B cell (primary cell): ENCODE results near the gene LIG4. TPM values are rescaled to one million over a fixed set of nuclear protein-coding genes. Genes with fewer than 3 reads are reported as not detected.

Experiments
- ATAC-seq: fragments of 200-7000 bp; cut with Tn5 transposase; one replicate; pipeline ENCODE4 v1.10.0; 2021; ENCODE audit warnings: low read depth, mild to moderate bottlenecking, moderate number of reproducible peaks, moderate library complexity
- CTCF ChIA-PET: fragments of 350-600 bp; sonication (Branson Sonifier 250); formaldehyde crosslinking; loops from one replicate; lab custom pipeline; 2021; ENCODE audit warnings: antibody characterized with exemption, inconsistent platforms; lab: Charles Lee
- POLR2A ChIA-PET: fragments of 350-600 bp; sonication (Branson Sonifier 250); formaldehyde crosslinking; loops from one replicate; lab custom pipeline; 2021; ENCODE audit warnings: antibody characterized with exemption; lab: Charles Lee
- DNase-seq: peaks from one replicate; pipeline ENCODE4 v3.0.0; 2013
- H2AFZ ChIP-seq: 2 replicates; pipeline ENCODE4 v1.6.1; 2012; ENCODE audit warnings: mild to moderate bottlenecking, low read depth, low read length; ENCODE audit not compliant: insufficient read depth, poor library complexity, severe bottlenecking
- H3K27ac ChIP-seq, 2 donors: 1 replicate in 1 of 2; 2 replicates in 1 of 2; pipeline ENCODE4 v1.5.1; 2012 to 2013; ENCODE audit warnings: low read length in 2 of 2, mild to moderate bottlenecking in 2 of 2, moderate library complexity in 1 of 2
- H3K27me3 ChIP-seq, 4 experiments: fragments of 200-600 bp in 1 of 4; sonication (generic) in 1 of 4; replicated peaks in 1 of 4; 1 replicate in 2 of 4; 2 replicates in 2 of 4; pipeline versions ENCODE4 v1.6.1 to v1.7.0; 2013 to 2016; ENCODE audit warnings: low read length in 3 of 4, mild to moderate bottlenecking in 2 of 4, mixed read lengths in 1 of 4, moderate library complexity in 1 of 4; ENCODE audit not compliant: insufficient read depth in 4 of 4, control insufficient read depth in 3 of 4; ENCODE audit errors: control extremely low read depth in 1 of 4
- H3K36me3 ChIP-seq, 2 experiments: replicated peaks in 1 of 2; 1 replicate in 1 of 2; 2 replicates in 1 of 2; pipeline versions ENCODE4 v1.6.1 to v1.7.1; 2013; ENCODE audit warnings: low read length in 1 of 2; ENCODE audit not compliant: insufficient read depth in 2 of 2, control insufficient read depth in 1 of 2; ENCODE audit errors: control extremely low read depth in 1 of 2, extremely low read depth in 1 of 2
- H3K4me1 ChIP-seq, 2 donors: fragments of 200-600 bp in 1 of 2; sonication (generic) in 1 of 2; 1 replicate in 1 of 2; 2 replicates in 1 of 2; pipeline versions ENCODE4 v1.5.1 to v1.6.1; 2013 to 2017; ENCODE audit warnings: low read length in 2 of 2; ENCODE audit not compliant: control insufficient read depth in 2 of 2, insufficient read depth in 2 of 2
- H3K4me2 ChIP-seq: replicated peaks from 2 replicates; pipeline ENCODE3; 2012; ENCODE audit warnings: mild to moderate bottlenecking, low read depth, low read length; ENCODE audit not compliant: poor library complexity, severe bottlenecking
- H3K4me3 ChIP-seq, 5 experiments: fragments of 200-600 bp in 1 of 5; sonication (generic) in 1 of 5; 1 replicate in 3 of 5; 2 replicates in 2 of 5; pipeline versions ENCODE4 v1.5.1 to v1.7.0; 2011 to 2016; ENCODE audit warnings: low read length in 4 of 5, mild to moderate bottlenecking in 4 of 5, low read depth in 2 of 5, control low read depth in 1 of 5, moderate library complexity in 1 of 5; ENCODE audit not compliant: insufficient read depth in 1 of 5; ENCODE audit errors: control extremely low read depth in 1 of 5, extremely low read depth in 1 of 5
- H3K79me2 ChIP-seq: fragments of 200-600 bp; sonication (generic); one replicate; pipeline ENCODE4 v1.6.0; 2016; ENCODE audit warnings: low read length; ENCODE audit not compliant: control insufficient read depth, insufficient read depth
- H3K9ac ChIP-seq: fragments of 200-600 bp; sonication (generic); 2 replicates; pipeline ENCODE4 v1.6.1; 2017; ENCODE audit warnings: mild to moderate bottlenecking, low read length, moderate library complexity
- H3K9me3 ChIP-seq, 3 donors: one replicate each; pipeline versions ENCODE4 v1.6.1 to v1.7.1; 2013; ENCODE audit warnings: low read length in 2 of 3; ENCODE audit not compliant: control insufficient read depth in 2 of 3, insufficient read depth in 1 of 3; ENCODE audit errors: control extremely low read depth in 1 of 3
- H4K20me1 ChIP-seq: 2 replicates; pipeline ENCODE4 v1.6.0; 2012; ENCODE audit warnings: mild to moderate bottlenecking, low read length; ENCODE audit not compliant: insufficient read depth, control insufficient read depth, poor library complexity, severe bottlenecking
- H3K27ac Mint-ChIP-seq: one replicate; pipeline ENCODE4 v1.8.0; 2021; ENCODE audit warnings: mixed read lengths
- H3K27me3 Mint-ChIP-seq: one replicate; pipeline ENCODE4 v1.8.0; 2021; ENCODE audit warnings: mixed read lengths
- H3K4me1 Mint-ChIP-seq: one replicate; pipeline ENCODE4 v1.8.0; 2021; ENCODE audit warnings: mixed read lengths
- H3K4me3 Mint-ChIP-seq: one replicate; pipeline ENCODE4 v1.8.0; 2021; ENCODE audit warnings: mixed read lengths
- H3K9me3 Mint-ChIP-seq: one replicate; pipeline ENCODE4 v1.8.0; 2022; ENCODE audit warnings: mixed read lengths; ENCODE audit not compliant: insufficient read depth
- EZH2 ChIP-seq: IDR thresholded peaks from 2 replicates; pipeline ENCODE4 v1.6.1; 2012; ENCODE audit warnings: borderline replicate concordance, low read depth, mild to moderate bottlenecking, moderate library complexity, low read length; ENCODE audit not compliant: insufficient read depth, poor library complexity, severe bottlenecking
- WGBS: methylation state at CpG from one replicate; pipeline ENCODE4 v1.1.5; 2013; ENCODE audit warnings: missing lambda C conversion rate; ENCODE audit not compliant: insufficient coverage; 5-methylcytosine and 5-hydroxymethylcytosine counted together
- intact Hi-C: fragments of 100-400 bp; cut with micrococcal nuclease; formaldehyde crosslinking; loops from one replicate; pipeline ENCODE4 v1.10.0; 2022
- polyA plus RNA-seq: library from polyadenylated mRNA; depleted of rRNA; stranded (reverse); fragments of >200 nt; gene quantifications from 2 replicates; pipeline ENCODE4 v1.2.3, GENCODE V29; 2012
- total RNA-seq, 2 donors: library from RNA; stranded (reverse); fragments of 120-200 nt in 1 of 2; gene quantifications; 1 replicate in 1 of 2; 2 replicates in 1 of 2; pipeline versions ENCODE4 v1.2.3 to v1.2.4, GENCODE V29; 2013 to 2022
- TF ChIP-seq, protein P1 (sequence below): fragments of 200-600 bp; IDR thresholded peaks from one replicate; pipeline ENCODE4 v1.8.0; 2022; ENCODE audit warnings: antibody characterized with exemption, mild to moderate bottlenecking

Gene LIG4
- total and polyA plus RNA-seq, 2 donors (not counting 1 experiment from before 2014, with no cell fraction given) = 6.6 to 22.3 TPM

DNA sequence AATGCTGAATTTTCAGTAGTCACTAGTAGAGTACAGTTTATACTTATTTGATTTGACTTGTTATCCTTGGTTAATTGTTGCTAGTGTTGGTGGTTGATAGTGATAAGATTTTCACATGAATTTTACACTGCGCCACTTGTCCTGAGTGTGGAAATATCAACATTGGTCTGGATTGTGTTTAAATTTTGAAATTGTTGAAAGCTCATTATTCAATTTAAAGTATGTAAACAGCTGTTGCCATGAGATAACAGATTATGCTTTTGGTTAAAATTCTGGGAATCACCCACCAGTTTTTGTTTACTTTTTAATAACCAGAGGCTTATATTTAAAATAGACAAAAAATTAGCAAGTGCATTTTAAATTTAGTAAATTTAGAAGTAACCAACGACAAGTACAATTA, 41.9 kb upstream of the LIG4 start:
- peaks cover 0 to 2% of the 10 kb centered on the region in 2 experiments for H3K36me3 ChIP-seq
- H3K4me1 ChIP-seq = no peaks in the 10 kb centered on the region
- ATAC-seq = no peak
- intact Hi-C loops = no loop called here
- WGBS = no CpG with 5 or more reads among the region's 2 CpGs
- Mint-ChIP-seq H3K4me1 (no peaks in the 10 kb centered on the region), H3K4me3 (no peak overlapping the region), H3K9me3 (no peaks in the 10 kb centered on the region), H3K27me3 (no peaks in the 10 kb centered on the region), H3K27ac (no peak overlapping the region)
- no peaks in the 10 kb centered on the region for H3K9me3 ChIP-seq
- H3K27me3 ChIP-seq = no peaks in the 10 kb centered on the region
- TF ChIP-seq EZH2 = no peak
- TF ChIP-seq, protein P1, sequence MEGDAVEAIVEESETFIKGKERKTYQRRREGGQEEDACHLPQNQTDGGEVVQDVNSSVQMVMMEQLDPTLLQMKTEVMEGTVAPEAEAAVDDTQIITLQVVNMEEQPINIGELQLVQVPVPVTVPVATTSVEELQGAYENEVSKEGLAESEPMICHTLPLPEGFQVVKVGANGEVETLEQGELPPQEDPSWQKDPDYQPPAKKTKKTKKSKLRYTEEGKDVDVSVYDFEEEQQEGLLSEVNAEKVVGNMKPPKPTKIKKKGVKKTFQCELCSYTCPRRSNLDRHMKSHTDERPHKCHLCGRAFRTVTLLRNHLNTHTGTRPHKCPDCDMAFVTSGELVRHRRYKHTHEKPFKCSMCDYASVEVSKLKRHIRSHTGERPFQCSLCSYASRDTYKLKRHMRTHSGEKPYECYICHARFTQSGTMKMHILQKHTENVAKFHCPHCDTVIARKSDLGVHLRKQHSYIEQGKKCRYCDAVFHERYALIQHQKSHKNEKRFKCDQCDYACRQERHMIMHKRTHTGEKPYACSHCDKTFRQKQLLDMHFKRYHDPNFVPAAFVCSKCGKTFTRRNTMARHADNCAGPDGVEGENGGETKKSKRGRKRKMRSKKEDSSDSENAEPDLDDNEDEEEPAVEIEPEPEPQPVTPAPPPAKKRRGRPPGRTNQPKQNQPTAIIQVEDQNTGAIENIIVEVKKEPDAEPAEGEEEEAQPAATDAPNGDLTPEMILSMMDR = no peak
- no peak overlapping the region for H3K27ac ChIP-seq
- H3K9ac ChIP-seq = no peak overlapping the region
- no peak overlapping the region for H3K4me3 ChIP-seq
- H3K4me2 ChIP-seq = no peak overlapping the region
- H2AFZ ChIP-seq = no peak overlapping the region
- no peaks in the 10 kb centered on the region for H4K20me1 ChIP-seq
- H3K79me2 ChIP-seq = no peaks in the 10 kb centered on the region
- CTCF ChIA-PET = no interaction called here
- POLR2A ChIA-PET = no interaction called here
- DNase-seq = no peak

DNA sequence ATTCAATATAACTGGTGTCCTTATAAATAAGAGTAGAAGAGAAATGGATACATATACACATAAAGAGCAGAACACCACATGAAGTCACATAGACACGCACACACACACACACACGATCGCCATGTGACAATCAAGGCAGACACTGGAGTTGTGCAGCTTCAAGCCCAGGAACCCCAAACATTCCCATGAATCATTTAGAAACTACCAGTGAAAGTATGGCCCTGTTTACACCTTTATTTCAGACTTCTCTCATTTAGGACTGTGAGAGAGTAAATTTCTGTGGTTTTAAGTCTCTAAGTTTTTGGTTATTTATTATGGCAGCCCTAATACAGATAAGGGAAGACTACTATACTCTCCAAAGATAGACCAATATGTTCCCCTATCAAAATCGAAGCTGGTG, 33.8 kb upstream of the LIG4 start:
- Mint-ChIP-seq H3K4me3 (no peak overlapping the region), H3K27ac (no peak overlapping the region), H3K9me3 (peaks cover 8% of the 10 kb centered on the region), H3K27me3 (no peaks in the 10 kb centered on the region), H3K4me1 (no peaks in the 10 kb centered on the region)
- intact Hi-C loops = no loop called here
- peaks cover 0 to 12% (median 9%) of the 10 kb centered on the region in 3 donors for H3K9me3 ChIP-seq
- H4K20me1 ChIP-seq = no peaks in the 10 kb centered on the region
- H3K4me1 ChIP-seq = no peaks in the 10 kb centered on the region
- no peaks in the 10 kb centered on the region for H3K36me3 ChIP-seq
- H2AFZ ChIP-seq = no peak overlapping the region
- H3K79me2 ChIP-seq = no peaks in the 10 kb centered on the region
- no peak for TF ChIP-seq EZH2
- TF ChIP-seq, protein P1 = no peak
- no peaks in the 10 kb centered on the region for H3K27me3 ChIP-seq
- H3K27ac ChIP-seq = no peak overlapping the region
- ATAC-seq = no peak
- 100% methylated on average over 3 of the region's 4 CpGs for WGBS
- no peak for DNase-seq
- no peak overlapping the region for H3K9ac ChIP-seq
- H3K4me3 ChIP-seq = no peak overlapping the region
- ChIA-PET CTCF (no interaction called here), POLR2A (no interaction called here)
- H3K4me2 ChIP-seq = no peak overlapping the region
